ENCODE measurements around the gene NUAK1. TPM values are rescaled to one million over a fixed set of nuclear protein-coding genes. Genes with fewer than 3 reads are reported as not detected.
A peak's percentile ranks its signal among the peaks of the same experiment; 100 is the strongest.

NUAK1 gene
- total RNA-seq, 1 experiment from 2014 or later: 10.1 TPM

- Histone ChIP-seq H3K27ac (ENCODE audit: insufficient read length, low read depth, low read length) (no peak overlapping the region), H3K56ac (ENCODE audit: insufficient read length, low read depth, low read length) (no peak overlapping the region), H3K23ac (ENCODE audit: insufficient read length, low read depth, low read length) (no peak overlapping the region), H3K79me2 (ENCODE audit: insufficient read depth, low read length) (no peaks in the 10 kb centered on the region), H3K4me2 (ENCODE audit: insufficient read depth, insufficient read length, low read length) (no peak overlapping the region), H3K9ac (ENCODE audit: extremely low read depth, insufficient read length, low read length) (no peak overlapping the region), H3K4ac (ENCODE audit: low read depth, low read length) (no peak overlapping the region), H3K9me3 (ENCODE audit: control insufficient read depth, low read depth, low read length) (no peaks in the 10 kb centered on the region), H2BK20ac (ENCODE audit: low read depth, low read length, poor library complexity, severe bottlenecking) (no peak overlapping the region), H2BK120ac (ENCODE audit: low read depth, low read length, poor library complexity, severe bottlenecking) (no peak overlapping the region), H4K91ac (ENCODE audit: insufficient read length, low read depth, low read length) (no peak overlapping the region), H3K79me1 (ENCODE audit: insufficient read depth, low read depth, low read length, poor library complexity, severe bottlenecking) (no peaks in the 10 kb centered on the region), H2AK5ac (ENCODE audit: insufficient read length, low read length) (no peak overlapping the region), H3K18ac (ENCODE audit: insufficient read length, low read depth, low read length) (no peak overlapping the region), H4K8ac (replicated peaks; ENCODE audit: insufficient read length, low read depth, low read length) (no peak overlapping the region), H2BK15ac (ENCODE audit: low read depth, low read length) (no peak overlapping the region), H4K20me1 (ENCODE audit: control insufficient read depth, insufficient read depth, insufficient read length) (no peaks in the 10 kb centered on the region), H2BK5ac (ENCODE audit: insufficient read length, low read length) (no peak overlapping the region), H3K27me3 (ENCODE audit: insufficient read depth, low read length) (no peaks in the 10 kb centered on the region), H4K5ac (ENCODE audit: insufficient read length, low read depth, low read length) (no peak overlapping the region), H2AFZ (ENCODE audit: low read length) (no peak overlapping the region), H3K23me2 (ENCODE audit: insufficient read length, low read depth, low read length, poor library complexity, severe bottlenecking) (no peaks in the 10 kb centered on the region), H3K4me1 (ENCODE audit: insufficient read depth, low read length) (peaks cover 5% of the 10 kb centered on the region), H3T11ph (ENCODE audit: low read length) (no peak overlapping the region), H3K14ac (ENCODE audit: insufficient read depth, low read length) (no peak overlapping the region), H2BK12ac (ENCODE audit: insufficient read length, low read depth, low read length) (no peak overlapping the region)
- H3K27me3 Mint-ChIP-seq (ENCODE audit: low read depth): no peaks in the 10 kb centered on the region
- H3K27ac Mint-ChIP-seq: peak overlapping the region in 1 of 3 experiments; percentile 59; a peak in 2 of 7 replicates
- no peaks in the 10 kb centered on the region for H3K9me3 Mint-ChIP-seq
- DNase-seq: no peak
- peaks cover 22 to 43% (median 33%) of the 10 kb centered on the region in 3 experiments; a peak in 6 of 7 replicates for H3K36me3 Mint-ChIP-seq (ENCODE audit: insufficient read depth in 1 of 3, low read depth in 3 of 3)
- TF ChIP-seq CTCF (conservative IDR thresholded peaks at IDR 0.05): no peak
- H3K4me1 Mint-ChIP-seq: peaks cover 21 to 22% of the 10 kb centered on the region in 2 experiments
- WGBS (ENCODE audit: extremely low coverage, insufficient read length, low lambda C conversion rate): no CpG with 5 or more reads among the region's 25 CpGs
- H3K4me3 Mint-ChIP-seq: no peak overlapping the region
Measured at GRCh38 chr12:106066726-106067325, 71.9 kb downstream of the NUAK1 start.

Measured in H9 (cell line).